ENCODE results near the gene GJC2. TPM values are rescaled to one million over a fixed set of nuclear protein-coding genes. Genes with fewer than 3 reads are reported as not detected.

The GJC2 gene
- total and polyA plus RNA-seq, 10 of the 15 experiments (the other 5 are each of a cell fraction or from before 2014, with no cell fraction given) = 0.04 to 0.44 (median 0.07) TPM; not detected in 4

DNA sequence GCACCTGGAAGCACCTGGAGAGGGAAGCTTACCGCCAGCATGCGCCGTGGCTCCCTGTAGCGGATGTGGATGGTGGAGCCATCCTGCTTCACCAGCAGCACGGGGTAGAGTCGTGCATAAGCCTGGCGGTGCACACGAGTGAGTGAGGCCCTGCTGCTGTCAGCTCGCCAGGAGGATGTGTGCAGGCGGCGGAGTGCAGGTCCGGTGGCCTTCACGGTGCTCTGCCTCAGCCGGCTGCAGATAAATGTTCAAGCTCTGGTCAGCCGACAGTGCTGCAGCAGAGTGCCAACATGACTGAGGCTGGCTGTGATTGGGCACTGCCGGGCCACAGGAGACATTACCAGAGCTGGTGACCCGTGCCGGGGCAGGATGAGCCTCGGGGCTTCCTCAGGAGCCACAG lies 42.1 kb upstream of the GJC2 start:
- no peaks in the 10 kb centered on the region for H4K20me1 ChIP-seq (ENCODE audit: control insufficient read depth, insufficient read depth)
- 88% methylated on average over 19 of the region's 19 CpGs for WGBS (ENCODE audit: insufficient coverage, insufficient replicate concordance, low lambda C conversion rate, missing lambda C conversion rate)
- no peak for ATAC-seq
- TF ChIP-seq POLR2A (IDR thresholded peaks at IDR 0.05; ENCODE audit: low read depth, low read length) (0 out of 2 replicates have a peak, but pooled peaks have one; percentile 26), SMARCA5 (IDR thresholded peaks at IDR 0.05) (no peak)
- H3K4me3 ChIP-seq = peak overlapping the region; percentile 93; the same call in 1 of the 2 replicates
- H2AFZ ChIP-seq (ENCODE audit: control insufficient read depth, low read depth, low read length) = no peak overlapping the region
- H3K27me3 ChIP-seq (replicated peaks in 1 of 2; ENCODE audit: control insufficient read depth in 2 of 2, insufficient read depth in 2 of 2, low read length in 1 of 2) = no peaks in the 10 kb centered on the region
- H3K4me1 ChIP-seq (ENCODE audit: control insufficient read depth, insufficient read depth, low read length) = peaks cover 17% of the 10 kb centered on the region
- ChIA-PET RAD21 (ENCODE audit: unreplicated experiment) (no interaction called here), POLR2A (no interaction called here), CTCF (no interaction called here), SMC1A (ENCODE audit: uncharacterized antibody, unreplicated experiment) (no interaction called here)
- no peak overlapping the region; the same call in 1 of the 2 replicates for H3K9ac ChIP-seq (ENCODE audit: control insufficient read depth, insufficient read depth, low read length)
- no TSS peak for BruUV-seq (replicated peaks)
- H3K9me3 ChIP-seq (replicated peaks; ENCODE audit: control insufficient read depth, insufficient read depth, low read length) = no peaks in the 10 kb centered on the region
- peaks cover 4 to 5% of the 10 kb centered on the region in 2 experiments; a peak in 3 of 4 replicates for H3K36me3 ChIP-seq (ENCODE audit: control insufficient read depth in 2 of 2, insufficient read depth in 2 of 2, low read length in 1 of 2)
- no peak overlapping the region for H3K27ac ChIP-seq (ENCODE audit: control insufficient read depth, insufficient read depth)
- no peak for FAIRE-seq
- peaks cover 22% of the 10 kb centered on the region for H3K79me2 ChIP-seq (ENCODE audit: control insufficient read depth, insufficient read depth, low read length)
- in situ Hi-C loops (cut with MboI) = no loop called here
- intact Hi-C loops (cut with micrococcal nuclease; ENCODE audit: unreplicated experiment) = loop anchor here (2.0 kb wide), 1 partner anchor 33 kb away; the partner anchor contains the start of gene GUK1
- no peak for DNase-seq (ENCODE audit: low read depth, low spot score)
- no peak overlapping the region; the same call in 1 of the 2 replicates for H3K4me2 ChIP-seq (ENCODE audit: control insufficient read depth, insufficient read depth)

DNA sequence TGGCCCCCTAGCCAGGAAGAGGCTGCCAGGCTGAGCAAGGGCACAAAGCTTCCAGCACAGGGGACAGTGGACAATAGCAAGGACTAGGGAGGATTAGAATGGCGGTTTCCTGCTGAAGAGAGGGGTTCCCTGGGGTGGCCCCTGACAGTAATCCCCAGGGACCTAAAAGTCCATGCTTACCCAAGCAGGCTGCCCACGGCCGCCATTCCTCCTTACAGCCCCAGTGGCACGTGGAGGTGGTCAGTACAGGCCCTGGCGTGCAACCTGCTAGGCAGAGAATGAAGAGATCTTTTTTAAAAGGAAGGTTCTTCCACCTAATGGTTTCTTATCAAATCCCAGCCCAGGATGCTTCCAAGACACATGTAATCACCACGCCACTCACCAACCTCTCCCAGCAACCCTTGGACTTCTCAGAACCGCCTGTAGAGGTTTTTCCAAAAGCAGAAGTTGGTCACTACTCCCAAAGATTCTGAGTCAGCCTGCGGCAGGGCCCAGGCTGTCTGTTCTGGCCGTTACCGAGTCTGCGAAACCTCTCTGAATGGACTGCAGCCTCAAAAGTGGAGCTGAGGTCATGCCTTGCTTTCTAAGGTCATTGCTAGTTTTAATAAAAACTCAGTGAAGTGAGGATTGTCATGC lies 41.6 kb upstream of the GJC2 start:
- RAD21 ChIA-PET (ENCODE audit: unreplicated experiment) = no interaction called here
- Histone ChIP-seq H3K9ac (ENCODE audit: control insufficient read depth, insufficient read depth, low read length) (peak overlapping the region; percentile 85), H3K9me3 (replicated peaks; ENCODE audit: control insufficient read depth, insufficient read depth, low read length) (no peaks in the 10 kb centered on the region), H3K4me2 (ENCODE audit: control insufficient read depth, insufficient read depth) (peak overlapping the region; percentile 89), H3K4me1 (ENCODE audit: control insufficient read depth, insufficient read depth, low read length) (peaks cover 17% of the 10 kb centered on the region), H3K27me3 (replicated peaks in 1 of 2; ENCODE audit: control insufficient read depth in 2 of 2, insufficient read depth in 2 of 2, low read length in 1 of 2) (no peaks in the 10 kb centered on the region), H3K36me3 (ENCODE audit: control insufficient read depth in 2 of 2, insufficient read depth in 2 of 2, low read length in 1 of 2) (peaks cover 4 to 5% of the 10 kb centered on the region in 2 experiments; a peak in 3 of 4 replicates), H3K4me3 (peak overlapping the region; percentile 93), H4K20me1 (ENCODE audit: control insufficient read depth, insufficient read depth) (no peaks in the 10 kb centered on the region), H3K27ac (ENCODE audit: control insufficient read depth, insufficient read depth) (peak overlapping the region; percentile 39), H3K79me2 (ENCODE audit: control insufficient read depth, insufficient read depth, low read length) (peaks cover 17% of the 10 kb centered on the region), H2AFZ (ENCODE audit: control insufficient read depth, low read depth, low read length) (no peak overlapping the region)
- DNase-seq (ENCODE audit: low read depth, low spot score) = no peak
- no TSS peak for BruUV-seq (replicated peaks)
- WGBS (ENCODE audit: insufficient coverage, insufficient replicate concordance, low lambda C conversion rate, missing lambda C conversion rate) = 13% methylated on average over 11 of the region's 11 CpGs
- in situ Hi-C loops (cut with MboI) = no loop called here
- POLR2A ChIA-PET = interaction anchor here (2.1 kb wide), 1 partner anchor 58 kb away, joined by 7 read pairs; the partner anchor contains the start of gene IBA57
- CTCF ChIA-PET = no interaction called here
- intact Hi-C loops (cut with micrococcal nuclease; ENCODE audit: unreplicated experiment) = loop anchor here (2.0 kb wide), 1 partner anchor 33 kb away; the partner anchor contains the start of gene GUK1
- FAIRE-seq = no peak
- TF ChIP-seq NBN (IDR thresholded peaks at IDR 0.05) (no peak), JUND (IDR thresholded peaks at IDR 0.05; ENCODE audit: low read depth, low read length) (no peak), NFYB (IDR thresholded peaks at IDR 0.05; ENCODE audit: insufficient read depth, low read depth, low read length) (no peak)
- SMC1A ChIA-PET (ENCODE audit: uncharacterized antibody, unreplicated experiment) = no interaction called here
- ATAC-seq = no peak
